ENCODE data around the gene MAPK1.
"Not testable (repeated sequence)": the region's sequence is repeated elsewhere in the genome, so short reads cannot be mapped to it uniquely, and the experiment has no call there.

The MAPK1 gene

GRCh38 chr22:21881841-21882753, 14.7 kb upstream of the MAPK1 start:
- no peak for DNase-seq (ENCODE audit: low spot score)

- DNase-seq (ENCODE audit: low spot score), result peak; percentile 67
Measured at GRCh38 chr22:21876486-21877176, 9.2 kb upstream of the MAPK1 start.

- DNase-seq (ENCODE audit: low spot score), result not testable (repeated sequence)
Measured at GRCh38 chr22:21874953-21875352, 7.5 kb upstream of the MAPK1 start.

GRCh38 chr22:21873619-21874018, 6.2 kb upstream of the MAPK1 start:
- no peak for DNase-seq (ENCODE audit: low spot score)

- DNase-seq (ENCODE audit: low spot score), result not testable (repeated sequence)
Measured at GRCh38 chr22:21872741-21873140, 5.3 kb upstream of the MAPK1 start.

GRCh38 chr22:21868651-21869050, 1.2 kb upstream of the MAPK1 start:
- DNase-seq (ENCODE audit: low spot score), result no peak

- peak; percentile 20 for DNase-seq (ENCODE audit: low spot score)
Measured at GRCh38 chr22:21866833-21867527, 465 bp downstream of the MAPK1 start.

GRCh38 chr22:21865041-21865440, 2.4 kb downstream of the MAPK1 start:
- DNase-seq (ENCODE audit: low spot score), result peak; percentile 23

- DNase-seq (ENCODE audit: low spot score), result no peak
Measured at GRCh38 chr22:21862386-21863245, 4.8 kb downstream of the MAPK1 start.

- DNase-seq (ENCODE audit: low spot score), result peak; percentile 24
Measured at GRCh38 chr22:21861851-21862250, 5.6 kb downstream of the MAPK1 start.

- DNase-seq (ENCODE audit: low spot score), result no peak
Measured at GRCh38 chr22:21861264-21861848, 6.1 kb downstream of the MAPK1 start.

GRCh38 chr22:21860491-21861039, 6.9 kb downstream of the MAPK1 start:
- no peak for DNase-seq (ENCODE audit: low spot score)

- peak; percentile 23 for DNase-seq (ENCODE audit: low spot score)
Measured at GRCh38 chr22:21858025-21858764, 9.2 kb downstream of the MAPK1 start.

- DNase-seq (ENCODE audit: low spot score), result no peak
Measured at GRCh38 chr22:21857481-21857914, 9.9 kb downstream of the MAPK1 start.

- no peak for DNase-seq (ENCODE audit: low spot score)
Measured at GRCh38 chr22:21856868-21857267, 10.6 kb downstream of the MAPK1 start.

- no peak for DNase-seq (ENCODE audit: low spot score)
Measured at GRCh38 chr22:21856197-21856596, 11.2 kb downstream of the MAPK1 start.

GRCh38 chr22:21855676-21856075, 11.8 kb downstream of the MAPK1 start:
- DNase-seq (ENCODE audit: low spot score), result no peak

- no peak for DNase-seq (ENCODE audit: low spot score)
Measured at GRCh38 chr22:21850660-21851059, 16.8 kb downstream of the MAPK1 start.

- no peak for DNase-seq (ENCODE audit: low spot score)
Measured at GRCh38 chr22:21849489-21849888, 18.0 kb downstream of the MAPK1 start.

- not testable (repeated sequence) for DNase-seq (ENCODE audit: low spot score)
Measured at GRCh38 chr22:21848057-21848456, 19.4 kb downstream of the MAPK1 start.

All from CD4-positive, alpha-beta T cell treated with Interleukin-2 at 100 ng/mL for 4 hours (primary cell).